Osteocyte (in vitro differentiated cells): ENCODE data around the gene UGT3A1. TPM values are rescaled to one million over a fixed set of nuclear protein-coding genes. Genes with fewer than 3 reads are reported as not detected.
"Not testable (repeated sequence)": the region's sequence is repeated elsewhere in the genome, so short reads cannot be mapped to it uniquely, and the experiment has no call there.

Experiments used
- DNase-seq: peaks from one replicate; pipeline ENCODE4 v3.0.0; 2021; ENCODE audit warnings: mixed read lengths; ENCODE audit not compliant: unreplicated experiment; ENCODE audit errors: extremely low spot score
- H3K27ac Mint-ChIP-seq: one replicate; pipeline ENCODE4 v1.8.0; 2021; ENCODE audit warnings: mild to moderate bottlenecking, mixed read lengths; ENCODE audit not compliant: unreplicated experiment
- H3K27me3 Mint-ChIP-seq: one replicate; pipeline ENCODE4 v1.8.0; 2021; ENCODE audit warnings: mixed read lengths; ENCODE audit not compliant: unreplicated experiment
- H3K36me3 Mint-ChIP-seq: one replicate; pipeline ENCODE4 v1.8.0; 2021; ENCODE audit warnings: mixed read lengths; ENCODE audit not compliant: unreplicated experiment
- H3K4me1 Mint-ChIP-seq: one replicate; pipeline ENCODE4 v1.8.0; 2021; ENCODE audit warnings: mixed read lengths; ENCODE audit not compliant: unreplicated experiment
- H3K4me3 Mint-ChIP-seq: one replicate; pipeline ENCODE4 v1.8.0; 2021; ENCODE audit warnings: mild to moderate bottlenecking, moderate library complexity, mixed read lengths; ENCODE audit not compliant: unreplicated experiment
- H3K9me3 Mint-ChIP-seq: one replicate; pipeline ENCODE4 v1.8.0; 2021; ENCODE audit warnings: mixed read lengths; ENCODE audit not compliant: unreplicated experiment
- CTCF ChIP-seq: fragments of 200-600 bp; sonication (generic); IDR thresholded peaks from 2 replicates; pipeline ENCODE4 v1.5.0; 2021; ENCODE audit warnings: antibody characterized with exemption, mild to moderate bottlenecking, moderate library complexity
- long read RNA-seq: library from polyadenylated mRNA; unstranded; transcript quantifications from one replicate; pipeline ENCODE4 v2.0.0, GENCODE V29; 2021
- total RNA-seq: library from RNA; stranded (reverse); gene quantifications from 2 replicates; pipeline ENCODE4 v1.2.1, GENCODE V29; 2021

UGT3A1 gene
- not detected in 2 replicates for total RNA-seq
- long read RNA-seq: 0 reads

- H3K9me3 Mint-ChIP-seq: no peaks in the 10 kb centered on the region
- H3K27ac Mint-ChIP-seq: no peak within 1 kb of the TSS
- no peak within 1 kb of the TSS for H3K4me3 Mint-ChIP-seq
- H3K36me3 Mint-ChIP-seq: no peaks in the 10 kb centered on the region
- TF ChIP-seq CTCF: no peak
- peaks cover 20% of the 10 kb centered on the region for H3K27me3 Mint-ChIP-seq
- DNase-seq: no peak
- no peaks in the 10 kb centered on the region for H3K4me1 Mint-ChIP-seq
Measured at GRCh38 chr5:35990941-35991611, at the start of gene UGT3A1. TSS of gene UGT3A1 (minus strand) at chr5:35991390. CDS start at chr5:35991240, 150 bp downstream.

GRCh38 chr5:36035696-36036095 lies 44.5 kb upstream of the UGT3A1 start:
- Mint-ChIP-seq H3K36me3 (no peaks in the 10 kb centered on the region), H3K4me3 (no peak overlapping the region), H3K4me1 (no peaks in the 10 kb centered on the region), H3K27me3 (no peaks in the 10 kb centered on the region), H3K27ac (no peak overlapping the region), H3K9me3 (no peaks in the 10 kb centered on the region)
- TF ChIP-seq CTCF: no peak
- DNase-seq: no peak

- not testable (repeated sequence) for H3K36me3 Mint-ChIP-seq, H3K4me1 Mint-ChIP-seq, H3K27ac Mint-ChIP-seq, H3K27me3 Mint-ChIP-seq, H3K9me3 Mint-ChIP-seq, DNase-seq, H3K4me3 Mint-ChIP-seq
Measured at GRCh38 chr5:36034536-36035134, 43.4 kb upstream of the UGT3A1 start.

- DNase-seq: no peak
- Mint-ChIP-seq H3K4me3 (no peak overlapping the region), H3K27me3 (no peaks in the 10 kb centered on the region), H3K36me3 (no peaks in the 10 kb centered on the region), H3K4me1 (no peaks in the 10 kb centered on the region), H3K27ac (no peak overlapping the region), H3K9me3 (no peaks in the 10 kb centered on the region)
- no peak for TF ChIP-seq CTCF
Measured at GRCh38 chr5:36033486-36033885, 42.3 kb upstream of the UGT3A1 start.

- no peaks in the 10 kb centered on the region for H3K9me3 Mint-ChIP-seq
- DNase-seq: no peak
- H3K36me3 Mint-ChIP-seq: no peaks in the 10 kb centered on the region
- no peaks in the 10 kb centered on the region for H3K27me3 Mint-ChIP-seq
- no peak overlapping the region for H3K4me3 Mint-ChIP-seq
- H3K4me1 Mint-ChIP-seq: no peaks in the 10 kb centered on the region
- no peak for TF ChIP-seq CTCF
- H3K27ac Mint-ChIP-seq: no peak overlapping the region
Measured at GRCh38 chr5:36033047-36033446, 41.9 kb upstream of the UGT3A1 start.
